Measurements from ENCODE around the gene ZDHHC3. TPM values are rescaled to one million over a fixed set of nuclear protein-coding genes. Genes with fewer than 3 reads are reported as not detected.

Gene ZDHHC3
- total RNA-seq, 4 donors from 2014 or later, result 59.6 to 81.3 (median 72.8) TPM

GRCh38 chr3:44905446-44906157 is 70.4 kb downstream of the ZDHHC3 start:
- intact Hi-C loops (cut with DNase I), result no loop called here
- no peaks in the 10 kb centered on the region for H3K36me3 ChIP-seq
- no peaks in the 10 kb centered on the region for H3K4me1 ChIP-seq
- WGBS, result 60% methylated on average over 3 of the region's 3 CpGs
- H3K27me3 ChIP-seq, result peaks cover 0 to 28% (median 0%) of the 10 kb centered on the region in 4 donors
- H3K4me3 ChIP-seq, result no peak overlapping the region
- no peak for DNase-seq (ENCODE audit: extremely low spot score)
- no peak overlapping the region for H3K27ac ChIP-seq (replicated peaks in 1 of 4)
- no peak for TF ChIP-seq POLR2A (IDR thresholded peaks at IDR 0.05; ENCODE audit: low read depth)
- no peak for TF ChIP-seq EP300 (IDR thresholded peaks at IDR 0.05)
- no peak for TF ChIP-seq POLR2AphosphoS5 (IDR thresholded peaks at IDR 0.05)
- no peaks in the 10 kb centered on the region for H3K9me3 ChIP-seq

- TF ChIP-seq POLR2AphosphoS5 (IDR thresholded peaks at IDR 0.05), result no peak
- TF ChIP-seq POLR2A (IDR thresholded peaks at IDR 0.05; ENCODE audit: low read depth), result no peak
- no peak for TF ChIP-seq CTCF (IDR thresholded peaks at IDR 0.05)
- no peak for TF ChIP-seq EP300 (IDR thresholded peaks at IDR 0.05)
- no peak for DNase-seq (ENCODE audit: extremely low spot score)
- H3K27ac ChIP-seq (replicated peaks in 1 of 4), result no peak overlapping the region
- no peaks in the 10 kb centered on the region for H3K36me3 ChIP-seq
- no peaks in the 10 kb centered on the region for H3K9me3 ChIP-seq
- 86% methylated on average over 14 of the region's 15 CpGs for WGBS
- H3K27me3 ChIP-seq, result peaks cover 0 to 26% (median 2%) of the 10 kb centered on the region in 4 donors
- no peak overlapping the region for H3K4me3 ChIP-seq
- intact Hi-C loops (cut with DNase I), result no loop called here
- H3K4me1 ChIP-seq, result no peaks in the 10 kb centered on the region
These were observed 72.2 kb downstream of the ZDHHC3 start for GRCh38 chr3:44903751-44904150.

GRCh38 chr3:44903314-44903713 is 72.7 kb downstream of the ZDHHC3 start:
- TF ChIP-seq CTCF (IDR thresholded peaks at IDR 0.05), result no peak
- no peak for TF ChIP-seq POLR2AphosphoS5 (IDR thresholded peaks at IDR 0.05)
- TF ChIP-seq EP300 (IDR thresholded peaks at IDR 0.05), result no peak
- no peak for TF ChIP-seq POLR2A (IDR thresholded peaks at IDR 0.05; ENCODE audit: low read depth)
- Histone ChIP-seq H3K36me3 (no peaks in the 10 kb centered on the region), H3K27me3 (peaks cover 0 to 31% (median 2%) of the 10 kb centered on the region in 4 donors), H3K4me1 (no peaks in the 10 kb centered on the region), H3K4me3 (no peak overlapping the region), H3K27ac (replicated peaks in 1 of 4) (no peak overlapping the region), H3K9me3 (no peaks in the 10 kb centered on the region)
- WGBS, result 13% methylated on average over 1 of the region's 2 CpGs
- intact Hi-C loops (cut with DNase I), result no loop called here
- no peak for DNase-seq (ENCODE audit: extremely low spot score)

GRCh38 chr3:44902628-44903027 is 73.3 kb downstream of the ZDHHC3 start:
- Histone ChIP-seq H3K4me1 (no peaks in the 10 kb centered on the region), H3K4me3 (no peak overlapping the region), H3K27me3 (peaks cover 0 to 26% (median 2%) of the 10 kb centered on the region in 4 donors), H3K36me3 (no peaks in the 10 kb centered on the region), H3K27ac (replicated peaks in 1 of 4) (no peak overlapping the region), H3K9me3 (no peaks in the 10 kb centered on the region)
- TF ChIP-seq POLR2A (IDR thresholded peaks at IDR 0.05; ENCODE audit: low read depth) (no peak), EP300 (IDR thresholded peaks at IDR 0.05) (no peak), CTCF (IDR thresholded peaks at IDR 0.05) (no peak), POLR2AphosphoS5 (IDR thresholded peaks at IDR 0.05) (no peak)
- no peak for DNase-seq (ENCODE audit: extremely low spot score)
- intact Hi-C loops (cut with DNase I), result no loop called here
- 42% methylated on average over 4 of the region's 4 CpGs for WGBS

- intact Hi-C loops (cut with DNase I), result no loop called here
- H3K27ac ChIP-seq (replicated peaks in 1 of 4), result no peak overlapping the region
- no peaks in the 10 kb centered on the region for H3K36me3 ChIP-seq
- no peaks in the 10 kb centered on the region for H3K4me1 ChIP-seq
- H3K4me3 ChIP-seq, result no peak overlapping the region
- H3K27me3 ChIP-seq, result peaks cover 0 to 20% (median 2%) of the 10 kb centered on the region in 4 donors
- TF ChIP-seq EP300 (IDR thresholded peaks at IDR 0.05), result no peak
- no peak for TF ChIP-seq CTCF (IDR thresholded peaks at IDR 0.05)
- no peak for TF ChIP-seq POLR2A (IDR thresholded peaks at IDR 0.05; ENCODE audit: low read depth)
- 45% methylated on average over 7 of the region's 13 CpGs for WGBS
- H3K9me3 ChIP-seq, result no peaks in the 10 kb centered on the region
- DNase-seq (ENCODE audit: extremely low spot score), result no peak
These were observed 76.1 kb downstream of the ZDHHC3 start for GRCh38 chr3:44899683-44900367.
